GM19099 (cell line): Measurements from ENCODE around the gene SHROOM3.

Source experiments
- POLR2A ChIP-seq: IDR thresholded peaks from 3 replicates; pipeline ENCODE4 v1.6.1; 2011; ENCODE audit warnings: low read depth; ENCODE audit not compliant: insufficient read length; ENCODE audit errors: extremely low read depth

Gene SHROOM3

GRCh38 chr4:76697129-76697803 is 262.2 kb downstream of the SHROOM3 start:
- TF ChIP-seq POLR2A = no peak

GRCh38 chr4:76698141-76698540 is 263.1 kb downstream of the SHROOM3 start:
- no peak for TF ChIP-seq POLR2A

- TF ChIP-seq POLR2A = no peak
Observed at GRCh38 chr4:76699751-76700310, 264.8 kb downstream of the SHROOM3 start.

GRCh38 chr4:76702440-76703122 is 267.6 kb downstream of the SHROOM3 start:
- no peak for TF ChIP-seq POLR2A

GRCh38 chr4:76703123-76703490 is 268.1 kb downstream of the SHROOM3 start:
- no peak for TF ChIP-seq POLR2A

GRCh38 chr4:76703676-76704075 is 268.6 kb downstream of the SHROOM3 start:
- TF ChIP-seq POLR2A = no peak

- no peak for TF ChIP-seq POLR2A
Observed at GRCh38 chr4:76704133-76704881, 269.3 kb downstream of the SHROOM3 start.

GRCh38 chr4:76705472-76705871 is 270.4 kb downstream of the SHROOM3 start:
- no peak for TF ChIP-seq POLR2A

GRCh38 chr4:76706581-76706980 is 271.6 kb downstream of the SHROOM3 start:
- no peak for TF ChIP-seq POLR2A

GRCh38 chr4:76708971-76709771 is 274.1 kb downstream of the SHROOM3 start:
- no peak for TF ChIP-seq POLR2A

GRCh38 chr4:76709772-76710090 is 274.7 kb downstream of the SHROOM3 start:
- TF ChIP-seq POLR2A = no peak

- TF ChIP-seq POLR2A = no peak
Observed at GRCh38 chr4:76712564-76712963, 277.5 kb downstream of the SHROOM3 start.

- TF ChIP-seq POLR2A = no peak
Observed at GRCh38 chr4:76714226-76714625, 279.2 kb downstream of the SHROOM3 start.

GRCh38 chr4:76716020-76716419 is 281.0 kb downstream of the SHROOM3 start:
- TF ChIP-seq POLR2A = no peak

GRCh38 chr4:76716658-76717057 is 281.6 kb downstream of the SHROOM3 start:
- TF ChIP-seq POLR2A = no peak
